NT2/D1 (cell line): Measurements from ENCODE around the gene SP9.

ENCODE experiments used
- SUZ12 ChIP-seq: IDR thresholded peaks from 2 replicates; pipeline ENCODE4 v1.6.1; 2011; ENCODE audit not compliant: insufficient read length, insufficient read depth; ENCODE audit errors: extremely low read depth
- ZNF274 ChIP-seq: IDR thresholded peaks from 2 replicates; pipeline ENCODE4 v1.6.1; 2011; ENCODE audit warnings: mild to moderate bottlenecking, low read depth, low read length

DNA sequence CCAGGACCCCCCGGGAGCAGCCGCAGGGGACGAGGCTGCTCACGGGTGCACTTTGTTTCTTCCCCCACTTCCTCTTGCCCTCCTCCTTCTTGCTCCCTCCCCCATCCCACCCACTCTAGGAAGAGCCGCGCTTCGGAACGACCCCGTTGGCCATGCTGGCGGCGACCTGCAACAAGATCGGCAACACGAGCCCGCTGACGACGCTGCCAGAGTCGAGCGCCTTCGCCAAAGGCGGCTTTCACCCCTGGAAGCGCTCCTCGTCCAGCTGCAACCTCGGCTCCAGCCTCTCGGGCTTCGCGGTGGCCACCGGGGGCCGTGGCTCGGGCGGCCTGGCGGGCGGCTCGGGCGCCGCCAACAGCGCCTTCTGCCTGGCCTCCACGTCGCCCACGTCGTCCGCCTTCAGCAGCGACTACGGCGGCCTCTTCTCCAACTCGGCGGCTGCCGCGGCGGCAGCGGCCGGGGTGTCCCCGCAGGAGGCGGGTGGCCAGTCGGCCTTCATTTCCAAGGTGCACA is 1.3 kb downstream of the SP9 start:
- TF ChIP-seq ZNF274 (no peak), SUZ12 (peak; percentile 81)
